Measurements from ENCODE around the gene NOL6. TPM values are rescaled to one million over a fixed set of nuclear protein-coding genes. Genes with fewer than 3 reads are reported as not detected.

Gene NOL6
- total RNA-seq, 1 experiment from 2014 or later: 64.4 TPM

GRCh38 chr9:33475357-33475756 lies 1.6 kb upstream of the NOL6 start:
- Mint-ChIP-seq H3K27ac (no peak overlapping the region; a peak in 1 of 7 replicates), H3K4me1 (peaks cover 11 to 12% of the 10 kb centered on the region in 2 experiments; a peak in 3 of 4 replicates), H3K9me3 (no peaks in the 10 kb centered on the region; a peak in 1 of 5 replicates), H3K27me3 (ENCODE audit: low read depth) (no peaks in the 10 kb centered on the region), H3K36me3 (ENCODE audit: insufficient read depth in 1 of 3, low read depth in 3 of 3) (peaks cover 10 to 24% (median 18%) of the 10 kb centered on the region in 3 experiments; a peak in 6 of 7 replicates), H3K4me3 (no peak overlapping the region)
- H3K56ac ChIP-seq (ENCODE audit: insufficient read length, low read depth, low read length): no peak overlapping the region
- H3K14ac ChIP-seq (ENCODE audit: insufficient read depth, low read length): no peak overlapping the region
- no peak overlapping the region for H3K27ac ChIP-seq (ENCODE audit: insufficient read length, low read depth, low read length)
- no peaks in the 10 kb centered on the region for H3K9me3 ChIP-seq (ENCODE audit: control insufficient read depth, low read depth, low read length)
- no peak overlapping the region for H4K5ac ChIP-seq (ENCODE audit: insufficient read length, low read depth, low read length)
- 0 out of 2 replicates have a peak, but pooled peaks cover 2% of the 10 kb centered on the region for H3K4me1 ChIP-seq (ENCODE audit: insufficient read depth, low read length)
- DNase-seq: no peak
- H3K4me2 ChIP-seq (ENCODE audit: insufficient read depth, insufficient read length, low read length): no peak overlapping the region
- no peak overlapping the region for H2BK5ac ChIP-seq (ENCODE audit: insufficient read length, low read length)
- H2AK5ac ChIP-seq (ENCODE audit: insufficient read length, low read length): no peak overlapping the region
- H3K79me2 ChIP-seq (ENCODE audit: insufficient read depth, low read length): peaks cover 11% of the 10 kb centered on the region
- no peak overlapping the region for H2BK120ac ChIP-seq (ENCODE audit: low read depth, low read length, poor library complexity, severe bottlenecking)
- H4K91ac ChIP-seq (ENCODE audit: insufficient read length, low read depth, low read length): no peak overlapping the region
- no peak overlapping the region for H3T11ph ChIP-seq (ENCODE audit: low read length)
- peaks cover 6% of the 10 kb centered on the region for H3K23me2 ChIP-seq (ENCODE audit: insufficient read length, low read depth, low read length, poor library complexity, severe bottlenecking)
- no peaks in the 10 kb centered on the region for H3K27me3 ChIP-seq (ENCODE audit: insufficient read depth, low read length)
- no peak overlapping the region for H4K8ac ChIP-seq (replicated peaks; ENCODE audit: insufficient read length, low read depth, low read length)
- H3K23ac ChIP-seq (ENCODE audit: insufficient read length, low read depth, low read length): no peak overlapping the region
- H2BK12ac ChIP-seq (ENCODE audit: insufficient read length, low read depth, low read length): no peak overlapping the region
- no peak overlapping the region for H2BK20ac ChIP-seq (ENCODE audit: low read depth, low read length, poor library complexity, severe bottlenecking)
- H3K18ac ChIP-seq (ENCODE audit: insufficient read length, low read depth, low read length): no peak overlapping the region
- no peak overlapping the region for H2AFZ ChIP-seq (ENCODE audit: low read length)
- WGBS (ENCODE audit: extremely low coverage, insufficient read length, low lambda C conversion rate): no CpG with 5 or more reads among the region's 1 CpG
- no peaks in the 10 kb centered on the region for H4K20me1 ChIP-seq (ENCODE audit: control insufficient read depth, insufficient read depth, insufficient read length)
- H3K9ac ChIP-seq (ENCODE audit: extremely low read depth, insufficient read length, low read length): no peak overlapping the region
- TF ChIP-seq, protein P1, sequence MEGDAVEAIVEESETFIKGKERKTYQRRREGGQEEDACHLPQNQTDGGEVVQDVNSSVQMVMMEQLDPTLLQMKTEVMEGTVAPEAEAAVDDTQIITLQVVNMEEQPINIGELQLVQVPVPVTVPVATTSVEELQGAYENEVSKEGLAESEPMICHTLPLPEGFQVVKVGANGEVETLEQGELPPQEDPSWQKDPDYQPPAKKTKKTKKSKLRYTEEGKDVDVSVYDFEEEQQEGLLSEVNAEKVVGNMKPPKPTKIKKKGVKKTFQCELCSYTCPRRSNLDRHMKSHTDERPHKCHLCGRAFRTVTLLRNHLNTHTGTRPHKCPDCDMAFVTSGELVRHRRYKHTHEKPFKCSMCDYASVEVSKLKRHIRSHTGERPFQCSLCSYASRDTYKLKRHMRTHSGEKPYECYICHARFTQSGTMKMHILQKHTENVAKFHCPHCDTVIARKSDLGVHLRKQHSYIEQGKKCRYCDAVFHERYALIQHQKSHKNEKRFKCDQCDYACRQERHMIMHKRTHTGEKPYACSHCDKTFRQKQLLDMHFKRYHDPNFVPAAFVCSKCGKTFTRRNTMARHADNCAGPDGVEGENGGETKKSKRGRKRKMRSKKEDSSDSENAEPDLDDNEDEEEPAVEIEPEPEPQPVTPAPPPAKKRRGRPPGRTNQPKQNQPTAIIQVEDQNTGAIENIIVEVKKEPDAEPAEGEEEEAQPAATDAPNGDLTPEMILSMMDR (conservative IDR thresholded peaks at IDR 0.05): no peak
- H2BK15ac ChIP-seq (ENCODE audit: low read depth, low read length): no peak overlapping the region
- no peak overlapping the region for H3K4ac ChIP-seq (ENCODE audit: low read depth, low read length)
- peaks cover 4% of the 10 kb centered on the region for H3K79me1 ChIP-seq (ENCODE audit: insufficient read depth, low read depth, low read length, poor library complexity, severe bottlenecking)

Data from H9 (cell line).